ENCODE measurements around the gene CCDC148.

DNA sequence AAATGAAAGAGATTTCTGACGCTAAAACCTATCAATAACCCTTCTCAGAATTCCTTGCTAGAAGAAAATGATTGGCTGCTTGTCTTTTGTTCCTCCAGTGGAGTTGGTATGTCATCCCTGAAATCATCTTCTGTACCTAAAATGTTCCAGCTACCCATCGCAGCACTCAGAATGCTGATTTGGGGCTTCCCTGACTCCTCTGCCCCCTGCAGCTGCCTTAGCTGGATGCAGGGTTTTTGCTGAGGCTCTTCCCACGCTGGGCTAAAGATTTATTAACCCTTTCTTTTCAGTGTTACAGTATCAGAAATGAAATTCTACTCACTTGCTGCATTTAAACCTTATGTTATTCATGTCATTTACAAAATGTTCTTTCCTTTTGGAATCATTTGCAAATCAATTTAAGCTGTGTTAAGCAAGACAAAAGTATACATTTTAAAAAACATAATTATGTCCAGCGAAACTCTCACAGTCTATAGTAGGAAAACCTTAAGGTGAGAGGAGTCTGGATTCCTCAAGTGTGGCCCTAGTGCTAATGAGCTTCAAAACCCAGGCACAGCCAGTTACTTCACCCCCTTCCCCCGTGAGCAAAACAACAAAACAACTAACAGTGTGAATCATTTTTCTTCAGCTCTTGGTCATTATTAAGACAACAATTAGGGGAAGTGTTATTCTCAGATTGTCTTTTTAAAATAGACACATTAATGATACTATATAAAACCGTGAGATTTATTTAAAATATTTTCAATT, 33.0 kb upstream of the CCDC148 start:
- TF ChIP-seq POLR2A (IDR thresholded peaks at IDR 0.05): no peak
- TF ChIP-seq, protein P1, sequence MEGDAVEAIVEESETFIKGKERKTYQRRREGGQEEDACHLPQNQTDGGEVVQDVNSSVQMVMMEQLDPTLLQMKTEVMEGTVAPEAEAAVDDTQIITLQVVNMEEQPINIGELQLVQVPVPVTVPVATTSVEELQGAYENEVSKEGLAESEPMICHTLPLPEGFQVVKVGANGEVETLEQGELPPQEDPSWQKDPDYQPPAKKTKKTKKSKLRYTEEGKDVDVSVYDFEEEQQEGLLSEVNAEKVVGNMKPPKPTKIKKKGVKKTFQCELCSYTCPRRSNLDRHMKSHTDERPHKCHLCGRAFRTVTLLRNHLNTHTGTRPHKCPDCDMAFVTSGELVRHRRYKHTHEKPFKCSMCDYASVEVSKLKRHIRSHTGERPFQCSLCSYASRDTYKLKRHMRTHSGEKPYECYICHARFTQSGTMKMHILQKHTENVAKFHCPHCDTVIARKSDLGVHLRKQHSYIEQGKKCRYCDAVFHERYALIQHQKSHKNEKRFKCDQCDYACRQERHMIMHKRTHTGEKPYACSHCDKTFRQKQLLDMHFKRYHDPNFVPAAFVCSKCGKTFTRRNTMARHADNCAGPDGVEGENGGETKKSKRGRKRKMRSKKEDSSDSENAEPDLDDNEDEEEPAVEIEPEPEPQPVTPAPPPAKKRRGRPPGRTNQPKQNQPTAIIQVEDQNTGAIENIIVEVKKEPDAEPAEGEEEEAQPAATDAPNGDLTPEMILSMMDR (IDR thresholded peaks at IDR 0.05 in 4 of 5, conservative IDR thresholded peaks at IDR 0.05 in 1 of 5): no peak
